ENCODE measurements around the gene HM13. TPM values are rescaled to one million over a fixed set of nuclear protein-coding genes. Genes with fewer than 3 reads are reported as not detected.
A peak's percentile ranks its signal among the peaks of the same experiment; 100 is the strongest.

Gene HM13
- total and polyA plus RNA-seq, 2 of the 13 experiments (the other 11 are each of a cell fraction or from before 2014, with no cell fraction given): 118 to 243 TPM

DNA sequence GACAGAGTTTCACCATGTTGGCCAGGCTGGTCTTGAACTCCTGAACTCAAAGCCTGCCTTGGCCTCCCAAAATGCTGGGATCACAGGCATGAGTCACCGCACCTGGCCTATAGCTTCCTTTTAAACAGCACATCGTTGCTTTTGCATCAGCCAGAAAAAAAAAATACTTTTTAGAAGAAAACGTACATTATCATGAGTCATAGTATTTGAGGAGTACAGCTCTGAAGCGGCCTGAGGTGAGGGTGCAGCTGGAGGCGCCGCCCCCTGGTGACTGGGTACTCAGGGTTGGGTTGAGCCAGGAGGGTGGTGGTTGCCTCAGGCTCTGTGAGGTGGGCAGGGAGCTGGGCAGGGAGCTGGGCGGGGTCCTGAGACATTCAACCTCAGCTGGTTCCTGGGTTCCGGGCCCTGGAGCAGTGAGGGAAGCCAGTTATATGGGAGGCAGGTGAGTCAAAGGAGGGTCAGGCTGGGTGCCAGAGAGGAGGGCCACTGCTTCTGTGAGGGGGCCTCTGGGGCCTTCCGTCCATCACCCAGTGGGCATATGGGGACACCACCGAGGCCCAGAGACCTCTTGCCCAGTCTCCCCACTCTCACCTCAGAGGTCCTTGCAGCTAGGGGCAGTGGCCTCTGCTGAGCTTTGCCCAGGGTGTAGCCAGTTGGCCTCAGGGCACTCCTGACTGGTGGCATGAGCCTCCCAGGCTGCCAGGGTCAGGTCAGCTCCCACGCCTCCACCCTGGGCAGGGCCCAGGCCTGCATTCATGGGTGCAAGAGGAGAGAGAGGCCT lies 79.2 kb downstream of the HM13 start (continued):
- TF ChIP-seq, protein P1, sequence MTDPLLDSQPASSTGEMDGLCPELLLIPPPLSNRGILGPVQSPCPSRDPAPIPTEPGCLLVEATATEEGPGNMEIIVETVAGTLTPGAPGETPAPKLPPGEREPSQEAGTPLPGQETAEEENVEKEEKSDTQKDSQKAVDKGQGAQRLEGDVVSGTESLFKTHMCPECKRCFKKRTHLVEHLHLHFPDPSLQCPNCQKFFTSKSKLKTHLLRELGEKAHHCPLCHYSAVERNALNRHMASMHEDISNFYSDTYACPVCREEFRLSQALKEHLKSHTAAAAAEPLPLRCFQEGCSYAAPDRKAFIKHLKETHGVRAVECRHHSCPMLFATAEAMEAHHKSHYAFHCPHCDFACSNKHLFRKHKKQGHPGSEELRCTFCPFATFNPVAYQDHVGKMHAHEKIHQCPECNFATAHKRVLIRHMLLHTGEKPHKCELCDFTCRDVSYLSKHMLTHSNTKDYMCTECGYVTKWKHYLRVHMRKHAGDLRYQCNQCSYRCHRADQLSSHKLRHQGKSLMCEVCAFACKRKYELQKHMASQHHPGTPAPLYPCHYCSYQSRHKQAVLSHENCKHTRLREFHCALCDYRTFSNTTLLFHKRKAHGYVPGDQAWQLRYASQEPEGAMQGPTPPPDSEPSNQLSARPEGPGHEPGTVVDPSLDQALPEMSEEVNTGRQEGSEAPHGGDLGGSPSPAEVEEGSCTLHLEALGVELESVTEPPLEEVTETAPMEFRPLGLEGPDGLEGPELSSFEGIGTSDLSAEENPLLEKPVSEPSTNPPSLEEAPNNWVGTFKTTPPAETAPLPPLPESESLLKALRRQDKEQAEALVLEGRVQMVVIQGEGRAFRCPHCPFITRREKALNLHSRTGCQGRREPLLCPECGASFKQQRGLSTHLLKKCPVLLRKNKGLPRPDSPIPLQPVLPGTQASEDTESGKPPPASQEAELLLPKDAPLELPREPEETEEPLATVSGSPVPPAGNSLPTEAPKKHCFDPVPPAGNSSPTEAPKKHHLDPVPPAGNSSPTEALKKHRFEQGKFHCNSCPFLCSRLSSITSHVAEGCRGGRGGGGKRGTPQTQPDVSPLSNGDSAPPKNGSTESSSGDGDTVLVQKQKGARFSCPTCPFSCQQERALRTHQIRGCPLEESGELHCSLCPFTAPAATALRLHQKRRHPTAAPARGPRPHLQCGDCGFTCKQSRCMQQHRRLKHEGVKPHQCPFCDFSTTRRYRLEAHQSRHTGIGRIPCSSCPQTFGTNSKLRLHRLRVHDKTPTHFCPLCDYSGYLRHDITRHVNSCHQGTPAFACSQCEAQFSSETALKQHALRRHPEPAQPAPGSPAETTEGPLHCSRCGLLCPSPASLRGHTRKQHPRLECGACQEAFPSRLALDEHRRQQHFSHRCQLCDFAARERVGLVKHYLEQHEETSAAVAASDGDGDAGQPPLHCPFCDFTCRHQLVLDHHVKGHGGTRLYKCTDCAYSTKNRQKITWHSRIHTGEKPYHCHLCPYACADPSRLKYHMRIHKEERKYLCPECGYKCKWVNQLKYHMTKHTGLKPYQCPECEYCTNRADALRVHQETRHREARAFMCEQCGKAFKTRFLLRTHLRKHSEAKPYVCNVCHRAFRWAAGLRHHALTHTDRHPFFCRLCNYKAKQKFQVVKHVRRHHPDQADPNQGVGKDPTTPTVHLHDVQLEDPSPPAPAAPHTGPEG (CRISPR knock-in tag; IDR thresholded peaks at IDR 0.05): no peak
- TF ChIP-seq PLRG1 (conservative IDR thresholded peaks at IDR 0.05) (no peak), GABPB1 (CRISPR knock-in tag; IDR thresholded peaks at IDR 0.05) (0 out of 2 replicates have a peak, but pooled peaks have one; percentile 13), ZNF30 (CRISPR knock-in tag; IDR thresholded peaks at IDR 0.05) (no peak), IRF2 (CRISPR knock-in tag; IDR thresholded peaks at IDR 0.05) (peak; percentile 35; the same call in 1 of the 2 replicates), ASH2L (IDR thresholded peaks at IDR 0.05; ENCODE audit: insufficient read length, low read depth, low read length) (no peak), ZNF530 (CRISPR knock-in tag; IDR thresholded peaks at IDR 0.05; ENCODE audit: low read depth) (no peak), MTA1 (CRISPR knock-in tag; IDR thresholded peaks at IDR 0.05; ENCODE audit: borderline replicate concordance) (0 out of 2 replicates have a peak, but pooled peaks have one; percentile 18), ZNF790 (CRISPR knock-in tag; IDR thresholded peaks at IDR 0.05; ENCODE audit: borderline replicate concordance) (no peak), STAG1 (CRISPR knock-in tag; IDR thresholded peaks at IDR 0.05) (peak; percentile 25; the same call in 1 of the 2 replicates), BHLHE40 (IDR thresholded peaks at IDR 0.05; ENCODE audit: low read length) (no peak), MXI1 (IDR thresholded peaks at IDR 0.05; ENCODE audit: borderline replicate concordance, low read depth, low read length) (peak; percentile 47; the same call in 1 of the 3 replicates)
- TF ChIP-seq, protein P2, sequence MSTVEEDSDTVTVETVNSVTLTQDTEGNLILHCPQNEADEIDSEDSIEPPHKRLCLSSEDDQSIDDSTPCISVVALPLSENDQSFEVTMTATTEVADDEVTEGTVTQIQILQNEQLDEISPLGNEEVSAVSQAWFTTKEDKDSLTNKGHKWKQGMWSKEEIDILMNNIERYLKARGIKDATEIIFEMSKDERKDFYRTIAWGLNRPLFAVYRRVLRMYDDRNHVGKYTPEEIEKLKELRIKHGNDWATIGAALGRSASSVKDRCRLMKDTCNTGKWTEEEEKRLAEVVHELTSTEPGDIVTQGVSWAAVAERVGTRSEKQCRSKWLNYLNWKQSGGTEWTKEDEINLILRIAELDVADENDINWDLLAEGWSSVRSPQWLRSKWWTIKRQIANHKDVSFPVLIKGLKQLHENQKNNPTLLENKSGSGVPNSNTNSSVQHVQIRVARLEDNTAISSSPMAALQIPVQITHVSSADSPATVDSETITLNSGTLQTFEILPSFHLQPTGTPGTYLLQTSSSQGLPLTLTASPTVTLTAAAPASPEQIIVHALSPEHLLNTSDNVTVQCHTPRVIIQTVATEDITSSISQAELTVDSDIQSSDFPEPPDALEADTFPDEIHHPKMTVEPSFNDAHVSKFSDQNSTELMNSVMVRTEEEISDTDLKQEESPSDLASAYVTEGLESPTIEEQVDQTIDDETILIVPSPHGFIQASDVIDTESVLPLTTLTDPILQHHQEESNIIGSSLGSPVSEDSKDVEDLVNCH (CRISPR knock-in tag; IDR thresholded peaks at IDR 0.05): no peak
- TF ChIP-seq, protein P3, sequence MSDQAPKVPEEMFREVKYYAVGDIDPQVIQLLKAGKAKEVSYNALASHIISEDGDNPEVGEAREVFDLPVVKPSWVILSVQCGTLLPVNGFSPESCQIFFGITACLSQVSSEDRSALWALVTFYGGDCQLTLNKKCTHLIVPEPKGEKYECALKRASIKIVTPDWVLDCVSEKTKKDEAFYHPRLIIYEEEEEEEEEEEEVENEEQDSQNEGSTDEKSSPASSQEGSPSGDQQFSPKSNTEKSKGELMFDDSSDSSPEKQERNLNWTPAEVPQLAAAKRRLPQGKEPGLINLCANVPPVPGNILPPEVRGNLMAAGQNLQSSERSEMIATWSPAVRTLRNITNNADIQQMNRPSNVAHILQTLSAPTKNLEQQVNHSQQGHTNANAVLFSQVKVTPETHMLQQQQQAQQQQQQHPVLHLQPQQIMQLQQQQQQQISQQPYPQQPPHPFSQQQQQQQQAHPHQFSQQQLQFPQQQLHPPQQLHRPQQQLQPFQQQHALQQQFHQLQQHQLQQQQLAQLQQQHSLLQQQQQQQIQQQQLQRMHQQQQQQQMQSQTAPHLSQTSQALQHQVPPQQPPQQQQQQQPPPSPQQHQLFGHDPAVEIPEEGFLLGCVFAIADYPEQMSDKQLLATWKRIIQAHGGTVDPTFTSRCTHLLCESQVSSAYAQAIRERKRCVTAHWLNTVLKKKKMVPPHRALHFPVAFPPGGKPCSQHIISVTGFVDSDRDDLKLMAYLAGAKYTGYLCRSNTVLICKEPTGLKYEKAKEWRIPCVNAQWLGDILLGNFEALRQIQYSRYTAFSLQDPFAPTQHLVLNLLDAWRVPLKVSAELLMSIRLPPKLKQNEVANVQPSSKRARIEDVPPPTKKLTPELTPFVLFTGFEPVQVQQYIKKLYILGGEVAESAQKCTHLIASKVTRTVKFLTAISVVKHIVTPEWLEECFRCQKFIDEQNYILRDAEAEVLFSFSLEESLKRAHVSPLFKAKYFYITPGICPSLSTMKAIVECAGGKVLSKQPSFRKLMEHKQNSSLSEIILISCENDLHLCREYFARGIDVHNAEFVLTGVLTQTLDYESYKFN (CRISPR knock-in tag; conservative IDR thresholded peaks at IDR 0.05): peak; percentile 35
- TF ChIP-seq, protein P4, sequence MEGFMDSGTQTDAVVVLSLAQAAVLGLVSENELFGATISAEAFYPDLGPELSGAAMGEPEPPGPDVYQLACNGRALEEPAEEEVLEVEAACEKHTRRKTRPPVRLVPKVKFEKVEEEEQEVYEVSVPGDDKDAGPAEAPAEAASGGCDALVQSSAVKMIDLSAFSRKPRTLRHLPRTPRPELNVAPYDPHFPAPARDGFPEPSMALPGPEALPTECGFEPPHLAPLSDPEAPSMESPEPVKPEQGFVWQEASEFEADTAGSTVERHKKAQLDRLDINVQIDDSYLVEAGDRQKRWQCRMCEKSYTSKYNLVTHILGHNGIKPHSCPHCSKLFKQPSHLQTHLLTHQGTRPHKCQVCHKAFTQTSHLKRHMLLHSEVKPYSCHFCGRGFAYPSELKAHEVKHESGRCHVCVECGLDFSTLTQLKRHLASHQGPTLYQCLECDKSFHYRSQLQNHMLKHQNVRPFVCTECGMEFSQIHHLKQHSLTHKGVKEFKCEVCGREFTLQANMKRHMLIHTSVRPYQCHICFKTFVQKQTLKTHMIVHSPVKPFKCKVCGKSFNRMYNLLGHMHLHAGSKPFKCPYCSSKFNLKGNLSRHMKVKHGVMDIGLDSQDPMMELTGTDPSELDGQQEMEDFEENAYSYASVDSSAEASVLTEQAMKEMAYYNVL (CRISPR knock-in tag; IDR thresholded peaks at IDR 0.05; ENCODE audit: borderline replicate concordance): no peak

Measured in HepG2 (cell line).